ENCODE measurements around the gene NRXN3. TPM values are rescaled to one million over a fixed set of nuclear protein-coding genes. Genes with fewer than 3 reads are reported as not detected.

NRXN3 gene
- total RNA-seq, 4 donors from 2014 or later, result 4.1 to 11.9 (median 5.8) TPM

- Histone ChIP-seq H3K4me3 (no peak overlapping the region), H3K27me3 (no peaks in the 10 kb centered on the region), H3K4me1 (no peaks in the 10 kb centered on the region), H3K27ac (no peak overlapping the region), H3K36me3 (no peaks in the 10 kb centered on the region), H3K9me3 (no peaks in the 10 kb centered on the region)
- intact Hi-C loops (cut with DNase I; ENCODE audit: low total_unique reads) (no loop called here), in situ Hi-C loops (cut with MboI; ENCODE audit: low pct_ligation_motif_present in 1 of 4, low pct_unique_long_range_greater_than_20kb in 1 of 4, low sequenced_read_pairs in 3 of 4) (no loop called here)
- no peak for TF ChIP-seq EP300 (IDR thresholded peaks at IDR 0.05; ENCODE audit: low read depth)
- TF ChIP-seq POLR2A (IDR thresholded peaks at IDR 0.05), result no peak
- no peak for TF ChIP-seq POLR2AphosphoS5 (IDR thresholded peaks at IDR 0.05)
- no peak for TF ChIP-seq CTCF (IDR thresholded peaks at IDR 0.05)
- 91 to 92% methylated on average over 3 of the region's 3 CpGs for WGBS, 2 donors (ENCODE audit: low coverage in 1 of 2)
- no peak for DNase-seq
Observed at GRCh38 chr14:79144896-79145295, 974.7 kb downstream of the NRXN3 start.

- H3K4me1 ChIP-seq, result no peaks in the 10 kb centered on the region
- no peaks in the 10 kb centered on the region for H3K27me3 ChIP-seq
- H3K36me3 ChIP-seq, result no peaks in the 10 kb centered on the region
- TF ChIP-seq POLR2A (IDR thresholded peaks at IDR 0.05) (no peak), EP300 (IDR thresholded peaks at IDR 0.05; ENCODE audit: low read depth) (no peak), POLR2AphosphoS5 (IDR thresholded peaks at IDR 0.05) (no peak), CTCF (IDR thresholded peaks at IDR 0.05) (no peak)
- intact Hi-C loops (cut with DNase I; ENCODE audit: low total_unique reads), result no loop called here
- no peaks in the 10 kb centered on the region for H3K9me3 ChIP-seq
- no peak for DNase-seq
- no peak overlapping the region for H3K4me3 ChIP-seq
- 82% methylated on average over 1 of the region's 1 CpG; no CpG with 5 or more reads in 1 of the 2 donors for whole genome bisulfite sequencing, 2 donors (ENCODE audit: low coverage in 1 of 2)
- in situ Hi-C loops (cut with MboI; ENCODE audit: low pct_ligation_motif_present in 1 of 4, low pct_unique_long_range_greater_than_20kb in 1 of 4, low sequenced_read_pairs in 3 of 4), result no loop called here
- H3K27ac ChIP-seq, result no peak overlapping the region
Observed at GRCh38 chr14:79150226-79150625, 980.1 kb downstream of the NRXN3 start.

GRCh38 chr14:79157369-79157768 is 987.2 kb downstream of the NRXN3 start:
- Histone ChIP-seq H3K4me3 (no peak overlapping the region), H3K9me3 (no peaks in the 10 kb centered on the region), H3K27me3 (no peaks in the 10 kb centered on the region), H3K27ac (no peak overlapping the region), H3K4me1 (no peaks in the 10 kb centered on the region), H3K36me3 (no peaks in the 10 kb centered on the region)
- intact Hi-C loops (cut with DNase I; ENCODE audit: low total_unique reads) (no loop called here), in situ Hi-C loops (cut with MboI; ENCODE audit: low pct_ligation_motif_present in 1 of 4, low pct_unique_long_range_greater_than_20kb in 1 of 4, low sequenced_read_pairs in 3 of 4) (no loop called here)
- no peak for DNase-seq
- TF ChIP-seq POLR2A (IDR thresholded peaks at IDR 0.05), result no peak
- no peak for TF ChIP-seq CTCF (IDR thresholded peaks at IDR 0.05)
- TF ChIP-seq EP300 (IDR thresholded peaks at IDR 0.05; ENCODE audit: low read depth), result no peak
- TF ChIP-seq POLR2AphosphoS5 (IDR thresholded peaks at IDR 0.05), result no peak

GRCh38 chr14:79161571-79161970 is 991.4 kb downstream of the NRXN3 start:
- Histone ChIP-seq H3K36me3 (no peaks in the 10 kb centered on the region), H3K9me3 (no peaks in the 10 kb centered on the region), H3K27me3 (no peaks in the 10 kb centered on the region), H3K4me1 (no peaks in the 10 kb centered on the region), H3K27ac (no peak overlapping the region), H3K4me3 (no peak overlapping the region)
- no peak for DNase-seq
- 39 to 42% methylated on average over 7 of the region's 7 CpGs for WGBS, 2 donors (ENCODE audit: low coverage in 1 of 2)
- in situ Hi-C loops (cut with MboI; ENCODE audit: low pct_ligation_motif_present in 1 of 4, low pct_unique_long_range_greater_than_20kb in 1 of 4, low sequenced_read_pairs in 3 of 4) (no loop called here), intact Hi-C loops (cut with DNase I; ENCODE audit: low total_unique reads) (no loop called here)
- no peak for TF ChIP-seq POLR2A (IDR thresholded peaks at IDR 0.05)
- TF ChIP-seq CTCF (IDR thresholded peaks at IDR 0.05), result no peak
- TF ChIP-seq POLR2AphosphoS5 (IDR thresholded peaks at IDR 0.05), result no peak
- no peak for TF ChIP-seq EP300 (IDR thresholded peaks at IDR 0.05; ENCODE audit: low read depth)
